ENCODE results near the gene ALAS2.

GRCh38 chrX:54964766-54965497, 65.8 kb downstream of the ALAS2 start:
- no peak for TF ChIP-seq POLR2A (IDR thresholded peaks at IDR 0.05)
- no peak for TF ChIP-seq CTCF (IDR thresholded peaks at IDR 0.05)
